ENCODE results near the gene JARID2. TPM values are rescaled to one million over a fixed set of nuclear protein-coding genes. Genes with fewer than 3 reads are reported as not detected.

Gene JARID2
- polyA plus RNA-seq, 1 of the 3 experiments (the other 2 are of a cell fraction) = 3.4 TPM

GRCh38 chr6:15270402-15270801, 24.5 kb downstream of the JARID2 start (continued):
- TF ChIP-seq GABPA (IDR thresholded peaks at IDR 0.05; ENCODE audit: low read depth) (no peak), FOXM1 (IDR thresholded peaks at IDR 0.05; ENCODE audit: low read depth) (no peak), TAF1 (IDR thresholded peaks at IDR 0.05; ENCODE audit: borderline replicate concordance, low read depth, low read length) (no peak), PBX3 (IDR thresholded peaks at IDR 0.05) (no peak), JUND (IDR thresholded peaks at IDR 0.05) (no peak), NRF1 (IDR thresholded peaks at IDR 0.05; ENCODE audit: low read depth, low read length) (no peak), RFX5 (IDR thresholded peaks at IDR 0.05; ENCODE audit: low read length) (no peak), ZBTB33 (IDR thresholded peaks at IDR 0.05; ENCODE audit: borderline replicate concordance, low read depth) (no peak), RXRA (IDR thresholded peaks at IDR 0.05; ENCODE audit: borderline replicate concordance, low read depth) (no peak)
- TF ChIP-seq, protein P1, sequence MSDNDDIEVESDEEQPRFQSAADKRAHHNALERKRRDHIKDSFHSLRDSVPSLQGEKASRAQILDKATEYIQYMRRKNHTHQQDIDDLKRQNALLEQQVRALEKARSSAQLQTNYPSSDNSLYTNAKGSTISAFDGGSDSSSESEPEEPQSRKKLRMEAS (IDR thresholded peaks at IDR 0.05; ENCODE audit: low read depth) = no peak

DNA sequence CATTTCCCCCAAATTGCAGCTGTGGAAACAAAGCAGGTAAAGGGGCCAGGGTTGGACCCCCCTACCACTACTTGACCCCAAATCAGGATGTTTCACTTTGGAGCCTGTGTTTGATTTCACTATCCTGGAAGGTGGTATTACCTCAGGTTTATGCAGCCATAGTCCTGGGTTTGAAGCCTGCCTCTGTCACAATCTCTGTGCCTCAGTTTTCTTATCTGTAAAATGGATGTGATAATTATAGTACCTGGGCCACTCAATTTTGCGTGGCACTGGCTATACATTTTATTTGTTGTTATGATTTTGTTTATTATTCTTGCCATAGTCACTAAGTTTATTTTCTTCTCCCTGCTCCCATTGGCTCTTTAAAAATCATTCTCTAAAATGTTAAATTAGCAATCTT, 26.7 kb downstream of the JARID2 start:
- POLR2A ChIA-PET = no interaction called here
- no peaks in the 10 kb centered on the region for H3K9me2 ChIP-seq
- H3K27ac ChIP-seq (ENCODE audit: low read depth in 2 of 2, low read length in 1 of 2) = no peak overlapping the region
- TF ChIP-seq RXRA (IDR thresholded peaks at IDR 0.05; ENCODE audit: borderline replicate concordance, low read depth) (no peak), REST (IDR thresholded peaks at IDR 0.05; ENCODE audit: low read depth, low read length) (no peak), ELF1 (IDR thresholded peaks at IDR 0.05) (no peak), FOSL2 (IDR thresholded peaks at IDR 0.05; ENCODE audit: borderline replicate concordance, low read depth) (no peak), EP300 (IDR thresholded peaks at IDR 0.05; ENCODE audit: borderline replicate concordance in 1 of 2, low read depth in 1 of 2, low read length in 1 of 2) (no peak), JUND (IDR thresholded peaks at IDR 0.05) (no peak), YY1 (IDR thresholded peaks at IDR 0.05; ENCODE audit: low read depth) (no peak), USF1 (IDR thresholded peaks at IDR 0.05; ENCODE audit: borderline replicate concordance, low read depth) (no peak), PBX3 (IDR thresholded peaks at IDR 0.05) (no peak), RFX5 (IDR thresholded peaks at IDR 0.05; ENCODE audit: low read length) (no peak), TCF12 (IDR thresholded peaks at IDR 0.05) (no peak)
- TF ChIP-seq, protein P1 (IDR thresholded peaks at IDR 0.05; ENCODE audit: low read depth) = no peak
- H3K4me1 ChIP-seq (ENCODE audit: control insufficient read depth in 1 of 2, insufficient read depth in 2 of 2, low read depth in 1 of 2, low read length in 1 of 2) = peaks cover 24 to 43% of the 10 kb centered on the region in 2 experiments; a peak in 3 of 4 replicates
- CTCF ChIA-PET = no interaction called here
- peaks cover 58% of the 10 kb centered on the region for H3K79me2 ChIP-seq (ENCODE audit: insufficient read depth)
- no peak for DNase-seq
- H2AFZ ChIP-seq (ENCODE audit: low read depth) = no peak overlapping the region
- no peak overlapping the region for H3K4me3 ChIP-seq (ENCODE audit: low read depth in 2 of 2, low read length in 1 of 2)
- peaks cover 19% of the 10 kb centered on the region for H4K20me1 ChIP-seq (ENCODE audit: insufficient read depth)
- H3K27me3 ChIP-seq (ENCODE audit: insufficient read depth) = no peaks in the 10 kb centered on the region
- no peaks in the 10 kb centered on the region for H3K9me3 ChIP-seq
- no peak overlapping the region for H3K9ac ChIP-seq
- H3K4me2 ChIP-seq = no peak overlapping the region
- H3K36me3 ChIP-seq (replicated peaks in 1 of 2; ENCODE audit: control insufficient read depth in 1 of 2, insufficient read depth in 2 of 2, low read length in 1 of 2) = no peaks in the 10 kb centered on the region
- 100% methylated on average over 1 of the region's 1 CpG for WGBS (ENCODE audit: low lambda C conversion rate)
- H3F3A ChIP-seq (replicated peaks; ENCODE audit: insufficient read depth) = no peaks in the 10 kb centered on the region

All from SK-N-SH (cell line).